ENCODE measurements around the gene AUTS2. TPM values are rescaled to one million over a fixed set of nuclear protein-coding genes. Genes with fewer than 3 reads are reported as not detected.

The AUTS2 gene
- total RNA-seq, 1 donor from 2014 or later = 7.7 TPM

DNA sequence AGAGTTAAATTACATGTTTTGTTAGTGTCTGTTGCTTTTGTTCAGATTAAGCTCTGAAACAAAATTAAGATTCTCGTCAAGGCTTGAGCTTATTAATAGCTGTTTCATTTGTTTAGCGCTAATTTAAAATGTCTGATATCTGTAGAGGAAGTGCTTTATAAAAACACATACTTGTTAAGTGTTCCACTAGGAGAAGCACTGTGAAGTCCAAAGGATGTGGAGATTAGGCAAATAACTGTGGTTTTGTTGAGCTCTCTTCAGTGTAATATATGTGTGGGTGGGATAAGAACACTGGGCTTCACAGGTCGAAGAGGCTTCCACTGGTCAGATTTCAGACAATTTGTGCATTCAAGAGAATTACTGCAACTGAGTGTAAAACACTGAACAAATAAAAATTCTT lies 242.0 kb downstream of the AUTS2 start:
- intact Hi-C loops (cut with micrococcal nuclease) = loop anchor here (10.0 kb wide), 1 partner anchor 65 kb away; no protein-coding TSS in a partner anchor

- intact Hi-C loops (cut with micrococcal nuclease) = loop anchor here (10.0 kb wide), 1 partner anchor 61 kb away; no protein-coding TSS in a partner anchor
These were observed 245.4 kb downstream of the AUTS2 start for GRCh38 chr7:69843653-69844052.

DNA sequence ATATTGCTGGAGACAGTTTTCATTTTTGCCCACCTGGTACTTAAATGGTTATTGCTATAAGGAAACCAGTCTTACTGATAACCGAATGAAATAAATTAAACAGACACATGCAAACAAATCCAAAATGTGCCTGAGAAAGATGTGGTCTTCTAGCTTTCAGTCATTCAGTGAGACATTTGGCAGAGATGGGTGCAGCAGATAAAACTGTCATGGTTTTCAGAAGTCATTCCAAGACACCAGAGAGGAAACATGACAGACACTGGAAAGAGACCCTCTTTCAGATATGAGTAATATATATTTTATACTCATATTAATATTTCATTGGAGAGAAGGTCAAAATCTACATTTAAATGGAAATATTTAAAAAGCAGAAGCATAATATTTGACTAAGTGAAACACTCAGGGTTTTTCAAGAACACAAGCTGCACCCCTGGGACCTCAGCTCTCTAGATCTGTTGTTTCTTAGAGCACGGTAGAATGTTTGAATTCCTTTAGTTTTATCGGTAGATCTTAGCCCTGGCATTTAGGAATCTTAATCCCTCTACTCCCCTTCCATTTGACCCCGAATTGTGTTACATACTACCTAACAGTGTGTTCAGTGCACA lies 246.1 kb downstream of the AUTS2 start:
- intact Hi-C loops (cut with micrococcal nuclease) = loop anchor here (10.0 kb wide), 1 partner anchor 60 kb away; no protein-coding TSS in a partner anchor

- intact Hi-C loops (cut with micrococcal nuclease) = loop anchor here (10.0 kb wide), 1 partner anchor 59 kb away; no protein-coding TSS in a partner anchor
These were observed 247.6 kb downstream of the AUTS2 start for GRCh38 chr7:69845721-69846495.

GRCh38 chr7:69847921-69848612 lies 249.8 kb downstream of the AUTS2 start:
- intact Hi-C loops (cut with micrococcal nuclease) = loop anchor here (10.0 kb wide), 1 partner anchor 57 kb away; no protein-coding TSS in a partner anchor

DNA sequence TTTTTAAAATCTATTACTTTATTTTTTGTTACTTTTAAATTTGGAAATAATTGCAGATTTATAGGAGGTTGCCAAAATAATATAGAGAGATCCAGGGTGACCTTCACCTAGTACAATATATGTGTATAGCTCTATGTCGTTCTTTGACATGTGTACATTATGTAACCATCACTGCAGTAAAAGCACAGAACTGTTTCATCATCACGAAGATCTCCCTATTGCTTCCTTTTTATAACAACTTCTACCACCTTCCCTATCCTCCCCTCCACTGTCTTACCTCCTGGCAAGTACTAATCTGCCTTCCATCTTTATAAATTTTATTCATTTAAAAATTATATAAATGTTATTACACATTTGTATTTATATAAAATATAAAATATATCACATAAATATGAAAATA lies 251.0 kb downstream of the AUTS2 start:
- intact Hi-C loops (cut with micrococcal nuclease) = loop anchor here (10.0 kb wide), 1 partner anchor 56 kb away; no protein-coding TSS in a partner anchor

- intact Hi-C loops (cut with micrococcal nuclease) = no loop called here
These were observed 258.7 kb downstream of the AUTS2 start for GRCh38 chr7:69857014-69857413.

DNA sequence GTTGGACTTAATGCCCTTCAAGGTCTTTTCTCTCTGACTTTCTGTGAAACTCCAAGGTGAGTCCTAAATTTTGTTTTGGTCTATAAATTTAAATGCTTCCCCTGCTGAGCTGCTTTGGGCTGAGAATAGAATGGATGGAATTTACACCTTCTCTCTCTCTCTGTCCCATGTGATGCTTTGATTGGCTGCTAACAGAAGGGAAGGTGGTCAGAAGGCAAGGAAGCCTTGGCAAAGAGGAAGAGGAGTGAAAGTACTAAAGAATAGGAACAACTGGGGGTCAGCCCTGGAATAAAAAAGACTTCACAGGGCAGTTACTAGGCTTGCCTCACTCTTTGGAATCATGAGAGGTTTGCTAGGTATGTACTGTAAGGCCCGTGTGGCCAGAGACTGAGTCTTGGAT lies 260.2 kb downstream of the AUTS2 start:
- intact Hi-C loops (cut with micrococcal nuclease) = no loop called here

GRCh38 chr7:69859342-69859741 lies 261.1 kb downstream of the AUTS2 start:
- intact Hi-C loops (cut with micrococcal nuclease) = no loop called here

GRCh38 chr7:69860486-69860885 lies 262.2 kb downstream of the AUTS2 start:
- intact Hi-C loops (cut with micrococcal nuclease) = no loop called here

DNA sequence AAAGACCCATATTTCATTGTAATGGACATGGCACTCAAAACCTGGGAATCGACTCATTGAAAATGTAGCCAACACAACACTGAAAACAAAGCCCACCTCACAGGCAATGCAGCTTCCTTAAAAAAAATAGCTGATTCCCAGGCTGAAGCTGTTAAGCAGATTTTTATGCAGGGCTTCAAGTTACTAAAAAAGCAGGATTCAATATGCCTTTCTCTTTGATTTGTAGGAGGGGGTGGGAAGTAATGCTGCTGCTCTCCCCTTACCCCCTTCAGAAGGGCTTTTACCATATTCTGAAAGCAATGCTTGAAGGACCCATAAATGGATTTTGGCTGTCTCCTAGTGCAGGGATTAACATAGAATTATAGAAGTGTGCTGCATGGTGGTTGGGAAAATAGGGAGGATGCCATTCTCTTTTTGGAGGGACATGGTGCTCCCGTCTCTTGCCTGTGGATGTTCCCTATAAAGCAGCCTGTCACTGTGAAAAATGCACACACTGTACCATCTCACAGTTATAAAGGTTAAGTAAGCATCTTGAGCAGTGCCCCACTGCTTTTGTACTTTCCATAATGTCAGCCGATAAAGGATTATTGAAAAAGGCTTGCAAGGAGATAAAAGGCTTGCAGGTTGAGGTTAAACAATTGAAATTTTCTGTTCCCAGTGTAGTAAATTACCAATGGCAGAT lies 262.8 kb downstream of the AUTS2 start:
- intact Hi-C loops (cut with micrococcal nuclease) = no loop called here

GRCh38 chr7:69862413-69863064 lies 264.3 kb downstream of the AUTS2 start:
- intact Hi-C loops (cut with micrococcal nuclease) = no loop called here

DNA sequence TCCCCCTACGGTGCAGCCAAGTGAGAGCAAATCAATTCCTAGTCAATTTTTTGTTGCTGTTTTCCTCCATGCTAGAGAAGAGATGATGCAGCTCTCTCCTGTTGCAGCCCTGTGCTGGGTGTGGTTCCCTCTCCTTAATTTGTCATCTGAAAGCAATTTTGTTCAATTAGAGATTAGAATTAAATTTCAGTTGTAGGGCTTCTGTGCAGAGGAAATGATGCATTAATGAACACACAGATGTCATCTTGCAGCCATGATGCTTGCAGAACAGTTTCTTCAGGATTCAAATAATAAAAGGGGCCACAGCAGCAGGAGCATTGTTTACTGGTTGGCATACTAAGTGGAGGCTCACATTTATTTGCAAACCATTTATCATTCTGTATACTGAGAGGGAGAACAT lies 266.0 kb downstream of the AUTS2 start:
- intact Hi-C loops (cut with micrococcal nuclease) = no loop called here

DNA sequence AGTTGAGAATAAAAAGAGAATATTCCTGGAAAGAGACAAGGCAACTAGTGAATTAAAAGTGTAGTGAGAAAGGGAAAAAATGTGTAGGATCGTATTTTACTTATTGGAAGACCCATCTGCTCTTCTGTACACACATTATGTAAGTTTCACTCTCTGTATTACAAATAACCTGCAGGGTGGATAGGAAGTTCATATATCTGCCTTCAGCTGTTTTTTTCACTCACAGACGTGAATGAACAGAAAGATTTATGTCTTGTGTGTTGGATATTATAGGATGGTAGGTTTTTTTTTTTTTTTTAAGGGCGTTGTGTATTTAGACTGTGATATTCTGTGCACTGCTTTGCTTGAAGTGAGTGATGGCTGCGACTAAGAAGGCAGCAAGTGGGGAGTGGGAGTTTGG lies 266.5 kb downstream of the AUTS2 start:
- intact Hi-C loops (cut with micrococcal nuclease) = no loop called here

GRCh38 chr7:69868921-69869320 lies 270.6 kb downstream of the AUTS2 start:
- intact Hi-C loops (cut with micrococcal nuclease) = no loop called here

- intact Hi-C loops (cut with micrococcal nuclease) = no loop called here
These were observed 273.1 kb downstream of the AUTS2 start for GRCh38 chr7:69871213-69871885.

- intact Hi-C loops (cut with micrococcal nuclease) = no loop called here
These were observed 273.8 kb downstream of the AUTS2 start for GRCh38 chr7:69871886-69872569.

DNA sequence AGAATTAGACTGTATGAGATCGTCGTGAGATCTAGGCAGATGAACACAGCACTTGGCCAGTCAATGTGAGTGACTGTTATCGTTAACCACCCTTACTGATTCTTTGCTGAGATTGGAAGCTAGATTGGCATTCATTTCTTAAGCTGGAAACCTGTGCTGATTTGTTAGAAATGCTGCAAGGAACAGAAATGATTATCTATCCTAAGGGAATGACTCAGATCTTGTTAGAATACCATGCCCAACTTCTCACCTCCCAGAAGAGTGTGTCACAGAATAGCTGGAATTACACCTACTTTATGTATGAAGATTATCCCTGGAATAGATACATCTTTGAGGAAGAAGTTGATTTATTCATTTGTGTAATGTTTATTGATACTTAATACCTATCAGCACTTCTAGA lies 275.2 kb downstream of the AUTS2 start:
- intact Hi-C loops (cut with micrococcal nuclease) = no loop called here

GRCh38 chr7:69878015-69878414 lies 279.7 kb downstream of the AUTS2 start:
- intact Hi-C loops (cut with micrococcal nuclease) = no loop called here

DNA sequence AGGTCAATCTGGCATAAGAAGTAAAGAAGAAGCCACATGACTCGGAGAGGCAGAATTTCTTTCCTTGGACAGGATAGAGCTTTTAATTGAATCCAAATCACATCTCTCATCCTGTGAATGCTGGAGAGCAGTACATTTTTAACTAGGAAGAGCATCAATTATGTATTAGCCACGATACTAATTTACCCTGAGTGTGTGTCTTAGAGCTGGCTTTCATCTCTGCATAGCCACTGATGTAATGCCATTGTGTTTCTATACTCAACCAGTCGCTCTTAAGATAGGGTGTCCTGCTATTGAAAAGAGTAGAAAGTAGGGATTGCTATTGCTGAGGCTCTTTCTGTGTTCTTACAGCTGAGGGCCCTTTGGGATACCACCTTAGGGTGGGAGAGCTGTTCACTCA lies 280.3 kb downstream of the AUTS2 start:
- intact Hi-C loops (cut with micrococcal nuclease) = no loop called here
